ENCODE data around the gene TMEM269.
A peak's percentile ranks its signal among the peaks of the same experiment; 100 is the strongest.
"Not testable (repeated sequence)": the region's sequence is repeated elsewhere in the genome, so short reads cannot be mapped to it uniquely, and the experiment has no call there.

The TMEM269 gene

GRCh38 chr1:42806593-42806992 is 21.8 kb downstream of the TMEM269 start:
- TF ChIP-seq MYC (IDR thresholded peaks at IDR 0.05; ENCODE audit: low read depth, low read length), result no peak
- TF ChIP-seq, protein P1, sequence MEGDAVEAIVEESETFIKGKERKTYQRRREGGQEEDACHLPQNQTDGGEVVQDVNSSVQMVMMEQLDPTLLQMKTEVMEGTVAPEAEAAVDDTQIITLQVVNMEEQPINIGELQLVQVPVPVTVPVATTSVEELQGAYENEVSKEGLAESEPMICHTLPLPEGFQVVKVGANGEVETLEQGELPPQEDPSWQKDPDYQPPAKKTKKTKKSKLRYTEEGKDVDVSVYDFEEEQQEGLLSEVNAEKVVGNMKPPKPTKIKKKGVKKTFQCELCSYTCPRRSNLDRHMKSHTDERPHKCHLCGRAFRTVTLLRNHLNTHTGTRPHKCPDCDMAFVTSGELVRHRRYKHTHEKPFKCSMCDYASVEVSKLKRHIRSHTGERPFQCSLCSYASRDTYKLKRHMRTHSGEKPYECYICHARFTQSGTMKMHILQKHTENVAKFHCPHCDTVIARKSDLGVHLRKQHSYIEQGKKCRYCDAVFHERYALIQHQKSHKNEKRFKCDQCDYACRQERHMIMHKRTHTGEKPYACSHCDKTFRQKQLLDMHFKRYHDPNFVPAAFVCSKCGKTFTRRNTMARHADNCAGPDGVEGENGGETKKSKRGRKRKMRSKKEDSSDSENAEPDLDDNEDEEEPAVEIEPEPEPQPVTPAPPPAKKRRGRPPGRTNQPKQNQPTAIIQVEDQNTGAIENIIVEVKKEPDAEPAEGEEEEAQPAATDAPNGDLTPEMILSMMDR (IDR thresholded peaks at IDR 0.05; ENCODE audit: low read depth, low read length), result no peak
- no peak for TF ChIP-seq MAX (IDR thresholded peaks at IDR 0.05; ENCODE audit: low read depth, low read length)
- no peak for TF ChIP-seq POLR2A (IDR thresholded peaks at IDR 0.05; ENCODE audit: extremely low read depth, insufficient read length)
- DNase-seq (ENCODE audit: low read depth), result no peak
- H3K4me3 ChIP-seq (ENCODE audit: low read depth, low read length), result no peak overlapping the region

DNA sequence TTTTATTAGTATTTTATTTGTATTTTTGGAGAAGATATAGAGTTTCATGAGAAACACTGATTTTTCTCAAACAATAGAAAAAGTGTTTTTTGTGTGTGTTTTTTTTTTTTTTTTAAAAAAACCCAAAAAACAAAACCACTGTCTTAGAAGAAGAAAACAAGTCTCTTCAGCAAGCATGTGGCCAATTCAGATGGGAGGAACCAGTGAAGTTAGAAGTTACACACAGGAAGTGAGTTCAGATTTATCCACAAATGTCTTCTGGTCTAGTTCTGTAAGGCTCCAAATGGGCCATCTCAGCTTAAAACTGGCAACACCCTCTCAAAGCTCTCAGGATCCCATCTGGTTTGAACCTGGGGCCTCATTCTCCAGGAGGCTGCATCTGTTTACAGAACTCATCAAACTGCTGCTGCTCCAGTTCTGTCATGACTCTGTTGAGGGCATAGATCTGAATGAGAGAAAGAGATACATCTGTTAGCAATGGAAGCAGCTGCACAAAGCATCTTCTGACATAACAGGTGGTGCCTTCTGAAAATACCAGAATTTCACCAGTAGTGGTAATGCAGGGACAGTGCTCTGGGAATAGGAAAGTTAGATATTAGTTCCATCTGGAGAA is 22.4 kb downstream of the TMEM269 start:
- TF ChIP-seq POLR2A (IDR thresholded peaks at IDR 0.05; ENCODE audit: extremely low read depth, insufficient read length) (no peak), MAX (IDR thresholded peaks at IDR 0.05; ENCODE audit: low read depth, low read length) (no peak)
- no peak overlapping the region for H3K4me3 ChIP-seq (ENCODE audit: low read depth, low read length)
- DNase-seq (ENCODE audit: low read depth), result no peak

DNA sequence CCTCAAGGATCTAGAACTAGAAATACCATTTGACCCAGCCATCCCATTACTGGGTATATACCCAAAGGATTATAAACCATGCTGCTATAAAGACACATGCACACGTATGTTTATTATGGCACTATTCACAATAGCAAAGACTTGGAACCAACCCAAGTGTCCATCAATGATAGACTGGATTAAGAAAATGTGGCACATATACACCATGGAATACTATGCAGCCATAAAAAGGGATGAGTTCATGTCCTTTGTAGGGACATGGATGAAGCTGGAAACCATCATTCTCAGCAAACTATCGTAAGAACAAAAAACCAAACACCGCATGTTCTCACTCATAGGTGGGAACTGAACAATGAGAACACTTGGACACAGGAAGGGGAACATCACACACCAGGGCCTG is 30.0 kb downstream of the TMEM269 start:
- not testable (repeated sequence) for DNase-seq (ENCODE audit: low read depth); H3K4me3 ChIP-seq (ENCODE audit: low read depth, low read length)

- peak overlapping the region; percentile 74 for H3K4me3 ChIP-seq (ENCODE audit: low read depth, low read length)
- peak; percentile 34 for DNase-seq (ENCODE audit: low read depth)
- TF ChIP-seq, protein P1 (IDR thresholded peaks at IDR 0.05; ENCODE audit: low read depth, low read length), result no peak
- TF ChIP-seq MYC (IDR thresholded peaks at IDR 0.05; ENCODE audit: low read depth, low read length) (no peak), POLR2A (IDR thresholded peaks at IDR 0.05; ENCODE audit: extremely low read depth, insufficient read length) (no peak), MAX (IDR thresholded peaks at IDR 0.05; ENCODE audit: low read depth, low read length) (no peak)
Measured at GRCh38 chr1:42815941-42816584, 31.3 kb downstream of the TMEM269 start.

DNA sequence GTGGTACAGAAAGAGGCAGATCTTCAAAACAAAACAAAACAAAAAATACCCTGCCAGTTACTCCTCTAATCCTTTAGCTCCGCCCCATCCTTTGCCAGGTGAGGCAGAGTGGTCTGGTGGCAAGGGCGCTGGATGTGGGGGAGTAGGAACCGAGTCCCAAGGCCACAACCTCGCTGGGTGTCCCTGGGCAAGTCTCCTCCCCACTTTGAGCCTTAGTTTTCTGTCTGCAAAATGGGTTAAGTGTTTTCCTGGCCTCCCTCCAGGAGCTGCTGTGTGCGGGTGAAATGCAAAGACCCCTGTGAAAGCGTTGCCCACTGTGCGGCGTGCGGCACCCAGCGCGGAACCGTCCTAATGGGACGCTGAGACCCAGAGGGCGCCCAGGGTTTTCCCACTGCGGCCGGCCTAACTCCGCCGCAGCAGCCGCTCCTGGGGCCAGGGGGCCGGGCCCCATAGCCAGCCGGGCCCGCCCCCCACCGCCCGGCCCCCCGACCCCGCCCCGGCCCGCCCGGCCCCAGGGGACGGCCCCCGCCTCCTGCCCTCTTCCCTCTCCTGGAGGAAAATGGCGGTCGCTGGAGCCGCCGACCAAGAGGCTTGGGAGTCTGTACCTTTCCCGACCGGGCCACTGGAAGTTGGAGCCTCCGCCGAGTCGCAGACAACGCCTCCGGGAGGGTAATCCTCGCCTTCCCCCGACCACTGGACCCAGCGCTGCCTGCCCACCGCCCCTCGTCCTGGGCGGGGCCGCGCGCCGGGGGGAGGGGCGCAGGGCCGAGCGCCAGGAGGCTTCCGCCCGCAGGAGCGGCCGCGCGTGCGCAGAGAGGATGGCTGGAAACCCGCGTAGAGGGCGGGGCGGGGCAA is 32.0 kb downstream of the TMEM269 start, which contains the start of the genes ERMAP and SVBP:
TSS of gene ERMAP (plus strand) at position 538 of the 855 bp plus-strand sequence. CDS start 13,327 bp downstream, outside the sequence.
TSS of gene SVBP (minus strand) at position 813 of the 855 bp plus-strand sequence. CDS start 853 bp downstream, outside the sequence.
- peak within 1 kb of the TSS; percentile 74 for H3K4me3 ChIP-seq (ENCODE audit: low read depth, low read length)
- TF ChIP-seq POLR2A (IDR thresholded peaks at IDR 0.05; ENCODE audit: extremely low read depth, insufficient read length), result peak; percentile 61
- TF ChIP-seq, protein P1 (IDR thresholded peaks at IDR 0.05; ENCODE audit: low read depth, low read length), result no peak
- DNase-seq (ENCODE audit: low read depth), result peak; percentile 85

- no peak for TF ChIP-seq POLR2A (IDR thresholded peaks at IDR 0.05; ENCODE audit: extremely low read depth, insufficient read length)
- TF ChIP-seq, protein P1 (IDR thresholded peaks at IDR 0.05; ENCODE audit: low read depth, low read length), result no peak
- no peak for TF ChIP-seq MAX (IDR thresholded peaks at IDR 0.05; ENCODE audit: low read depth, low read length)
- TF ChIP-seq MYC (IDR thresholded peaks at IDR 0.05; ENCODE audit: low read depth, low read length), result no peak
- H3K4me3 ChIP-seq (ENCODE audit: low read depth, low read length), result peak overlapping the region; percentile 62
- no peak for DNase-seq (ENCODE audit: low read depth)
Measured at GRCh38 chr1:42817440-42817767, 32.6 kb downstream of the TMEM269 start.

Data from NB4 (cell line).